GM18520 (cell line): Measurements from ENCODE around the gene POTEG.
"Not testable (repeated sequence)": the region's sequence is repeated elsewhere in the genome, so short reads cannot be mapped to it uniquely, and the experiment has no call there.

Experiments
- ATAC-seq: cut with Tn5 transposase; IDR thresholded peaks from one replicate; pipeline ENCODE4 v1.9.1; 2021; ENCODE audit not compliant: unreplicated experiment

The POTEG gene

GRCh38 chr14:19434241-19434640 is at the start of gene POTEG:
POTEG (minus strand) TSS chr14:19434341; CDS start chr14:19434289, 52 bp downstream.
- not testable (repeated sequence) for ATAC-seq

DNA sequence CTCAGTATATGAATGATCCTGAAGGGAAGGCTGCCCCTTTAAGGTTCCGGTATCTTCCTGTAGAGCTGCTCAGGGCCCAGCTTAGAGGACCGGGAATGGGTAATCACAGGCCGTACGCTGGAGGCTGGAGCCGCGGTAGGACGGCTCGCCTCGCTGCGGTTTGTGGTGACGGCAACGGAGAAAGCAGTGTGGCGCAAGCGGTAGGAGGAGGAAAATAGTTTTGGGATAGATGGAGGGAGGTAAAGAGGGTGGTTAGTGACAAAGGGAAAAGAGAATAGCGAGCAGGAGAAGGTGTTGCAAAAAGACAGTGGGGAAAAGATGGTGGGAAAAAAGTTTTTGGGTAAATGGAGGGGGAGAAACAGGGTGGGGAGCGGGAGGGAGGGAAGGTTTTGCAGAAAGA is 48.0 kb upstream of the POTEG start:
- not testable (repeated sequence) for ATAC-seq

- not testable (repeated sequence) for ATAC-seq
Measured at GRCh38 chr14:19481421-19481820, 47.3 kb upstream of the POTEG start.

DNA sequence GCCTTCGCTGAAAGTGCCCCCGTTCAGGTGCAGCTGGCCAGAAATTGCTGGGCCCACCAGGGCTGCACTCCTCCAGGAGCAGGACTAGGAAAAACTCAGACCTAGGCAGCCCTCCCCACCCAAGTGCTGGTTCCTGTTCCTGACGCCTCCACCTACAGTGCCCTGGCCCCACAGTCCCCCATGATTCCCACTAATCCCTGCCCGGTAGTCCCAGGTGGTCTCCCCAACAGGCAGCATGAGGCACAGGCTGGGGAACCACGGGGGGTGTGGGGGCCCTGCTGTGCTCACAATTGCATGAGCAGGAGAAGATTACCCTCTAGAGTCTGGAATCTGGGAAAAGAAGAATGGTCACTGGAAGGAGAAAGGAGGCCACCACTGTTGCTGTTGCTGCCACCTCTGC is 46.4 kb upstream of the POTEG start:
- ATAC-seq, result not testable (repeated sequence)

DNA sequence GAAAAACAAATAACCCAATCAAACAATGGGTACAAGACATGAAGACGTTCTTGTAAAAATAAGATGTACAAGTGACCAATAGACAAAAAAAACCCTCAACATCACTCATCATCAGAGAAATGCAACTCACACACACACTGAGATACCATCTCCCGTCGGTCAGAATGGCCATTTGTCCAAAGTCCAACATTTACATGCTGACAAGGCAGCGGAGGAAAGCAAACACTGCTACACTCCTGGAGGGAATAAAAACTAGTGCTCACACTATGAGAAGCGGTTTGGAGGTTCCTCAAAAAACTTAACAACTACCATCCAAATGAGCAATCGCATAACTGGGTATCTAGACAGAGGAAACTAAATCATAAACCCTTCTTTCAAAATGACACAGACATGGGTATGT is 11.6 kb upstream of the POTEG start:
- not testable (repeated sequence) for ATAC-seq

- not testable (repeated sequence) for ATAC-seq
Measured at GRCh38 chr14:19439826-19440225, 5.7 kb upstream of the POTEG start.

DNA sequence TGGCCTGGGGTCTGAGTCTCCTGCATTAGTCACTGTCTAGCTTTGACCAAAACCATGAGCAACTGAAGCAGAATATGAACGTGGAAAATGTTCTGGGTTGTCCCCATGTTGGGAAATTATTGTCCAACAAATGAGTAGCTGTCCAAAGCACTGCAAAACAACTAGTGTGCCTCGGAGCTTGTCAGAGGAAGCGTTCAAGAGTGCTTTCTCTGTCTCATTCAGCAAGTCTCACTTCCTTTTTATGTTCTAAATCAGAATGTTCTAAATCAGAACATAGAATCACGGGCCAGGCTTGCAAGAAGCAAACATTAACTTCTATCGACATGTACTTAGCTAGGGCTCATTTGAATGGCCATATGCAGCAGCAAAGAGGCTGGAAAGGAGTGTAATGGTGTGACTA is 5.1 kb upstream of the POTEG start:
- ATAC-seq, result peak; percentile 63

DNA sequence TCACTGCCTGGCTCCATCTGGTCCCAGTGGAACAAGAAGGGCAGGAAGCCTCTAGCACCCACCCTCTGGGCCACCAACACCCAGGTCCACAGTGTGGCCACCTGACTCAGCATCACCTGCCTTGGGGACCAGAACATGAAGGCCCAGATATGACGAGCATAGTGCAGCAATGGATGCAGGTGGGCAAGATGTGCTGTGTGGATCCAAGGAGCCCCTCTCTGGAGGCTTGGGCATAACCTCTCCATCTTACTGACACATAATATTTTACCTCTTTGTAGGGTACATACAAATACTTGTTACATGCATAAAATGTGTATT is 2.9 kb upstream of the POTEG start:
- not testable (repeated sequence) for ATAC-seq

- not testable (repeated sequence) for ATAC-seq
Measured at GRCh38 chr14:19436311-19437125, 2.4 kb upstream of the POTEG start.

- not testable (repeated sequence) for ATAC-seq
Measured at GRCh38 chr14:19435852-19436251, 1.7 kb upstream of the POTEG start.

GRCh38 chr14:19434891-19435290 is 750 bp upstream of the POTEG start:
- not testable (repeated sequence) for ATAC-seq

- not testable (repeated sequence) for ATAC-seq
Measured at GRCh38 chr14:19433765-19434164, 376 bp downstream of the POTEG start.

GRCh38 chr14:19408519-19408918 is 25.6 kb downstream of the POTEG start:
- not testable (repeated sequence) for ATAC-seq

GRCh38 chr14:19402097-19402496 is 32.0 kb downstream of the POTEG start:
- ATAC-seq, result not testable (repeated sequence)

GRCh38 chr14:19394727-19395126 is 39.4 kb downstream of the POTEG start:
- not testable (repeated sequence) for ATAC-seq

- not testable (repeated sequence) for ATAC-seq
Measured at GRCh38 chr14:19390230-19390629, 43.9 kb downstream of the POTEG start.

DNA sequence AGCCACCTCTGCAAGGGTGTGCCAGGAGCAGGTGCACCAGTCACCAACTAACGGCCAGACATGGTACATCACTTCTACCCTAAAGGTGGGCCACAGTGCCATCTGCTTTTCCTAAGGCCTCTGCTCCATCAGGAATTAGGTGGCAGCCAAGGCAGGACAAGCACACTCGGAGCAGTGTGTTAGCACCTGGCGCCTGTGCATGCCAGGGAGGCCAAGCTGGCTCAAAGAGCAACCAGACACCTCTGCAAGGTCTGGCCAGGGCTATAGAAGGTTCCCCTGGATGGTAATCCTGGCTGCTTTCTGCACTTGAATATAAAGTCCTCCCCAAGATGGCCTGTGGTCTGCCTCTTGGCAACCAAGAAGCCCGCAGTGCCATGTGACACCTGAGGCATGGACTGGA is 45.4 kb downstream of the POTEG start:
- ATAC-seq, result not testable (repeated sequence)

DNA sequence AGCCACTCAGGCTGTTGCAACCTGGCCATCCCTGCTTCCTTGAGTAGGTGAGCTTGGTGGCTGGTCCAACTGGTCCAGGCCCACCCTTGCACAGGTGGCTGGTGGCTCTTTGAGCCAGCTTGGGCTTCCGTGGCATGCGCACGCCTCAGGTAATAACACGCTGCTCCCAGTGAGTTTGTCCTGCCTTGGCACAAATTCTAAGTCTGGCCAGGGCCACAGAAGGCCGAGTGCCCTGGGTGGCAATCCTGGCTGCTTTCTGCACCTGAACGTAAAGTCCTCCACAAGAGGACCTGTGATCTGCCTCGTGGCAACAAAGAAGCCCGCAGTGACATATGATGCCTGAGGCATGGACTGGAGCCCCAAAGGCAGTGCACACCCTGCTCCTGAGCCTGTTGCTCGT is 47.1 kb downstream of the POTEG start:
- not testable (repeated sequence) for ATAC-seq

DNA sequence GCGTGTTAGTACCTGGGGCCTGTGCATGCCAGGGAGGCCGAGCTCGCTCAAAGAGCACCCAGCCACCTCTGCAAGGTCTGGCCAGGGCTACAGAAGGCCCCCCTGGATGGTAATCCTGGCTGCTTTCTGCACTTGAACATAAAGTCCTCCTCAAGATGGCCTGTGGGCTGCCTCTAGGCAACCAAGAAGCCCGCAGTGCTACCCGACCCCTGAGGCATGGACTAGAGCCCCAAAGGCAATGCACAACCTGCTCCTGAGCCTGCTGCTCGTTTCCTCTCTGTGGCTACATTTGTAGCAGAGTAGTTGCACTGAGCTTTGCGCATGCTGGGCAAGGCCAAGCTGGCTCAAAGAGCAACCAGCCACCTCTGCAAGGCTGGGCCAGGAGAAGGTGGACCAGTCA is 47.8 kb downstream of the POTEG start:
- not testable (repeated sequence) for ATAC-seq

DNA sequence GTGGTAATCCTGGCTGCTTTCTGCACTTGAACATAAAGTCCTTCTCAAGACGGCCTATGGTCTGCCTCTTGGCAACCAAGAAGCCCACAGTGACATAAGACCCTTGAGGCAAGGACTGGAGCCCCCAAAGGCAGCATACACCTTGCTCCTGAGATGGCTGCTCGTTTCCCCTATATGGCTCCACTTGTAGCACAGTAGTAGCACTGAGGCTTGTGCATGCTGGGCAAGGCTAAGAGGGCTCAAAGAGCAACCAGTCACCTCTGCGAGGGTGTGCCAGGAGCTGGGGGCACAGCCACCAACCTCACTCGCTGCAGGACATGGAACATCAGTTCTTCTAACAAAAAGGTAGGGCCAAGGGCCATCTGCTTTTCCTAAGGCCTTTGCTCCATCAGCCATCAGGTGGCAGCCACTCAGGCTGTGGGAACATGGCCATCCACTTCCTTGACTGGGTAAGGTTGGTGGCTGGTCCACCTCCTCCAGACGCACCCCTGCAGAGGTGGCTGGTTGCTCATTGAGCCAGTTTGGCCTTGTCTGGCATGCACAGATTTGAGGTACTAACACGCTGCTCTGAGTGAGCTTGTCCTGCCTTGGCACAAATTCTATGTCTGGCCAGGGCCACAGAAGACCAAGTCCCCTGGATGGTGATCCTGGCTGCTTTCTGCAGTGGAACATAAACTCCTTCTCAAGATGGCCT is 49.9 kb downstream of the POTEG start:
- ATAC-seq, result not testable (repeated sequence)

GRCh38 chr14:19383008-19383584 is 51.0 kb downstream of the POTEG start:
- not testable (repeated sequence) for ATAC-seq

GRCh38 chr14:19380137-19380536 is 54.0 kb downstream of the POTEG start:
- not testable (repeated sequence) for ATAC-seq
